ENCODE results near the gene MED23. TPM values are rescaled to one million over a fixed set of nuclear protein-coding genes. Genes with fewer than 3 reads are reported as not detected.

Gene MED23
- total RNA-seq, 1 experiment from 2014 or later, result 19.1 TPM

- CTCF ChIA-PET, result interaction anchor here (0.6 kb wide), 1 partner anchor 256 kb away, joined by 5 read pairs; no protein-coding TSS in a partner anchor
- POLR2A ChIA-PET, result no interaction called here
- TF ChIP-seq CTCF (IDR thresholded peaks at IDR 0.05; ENCODE audit: insufficient read depth in 1 of 2, low read depth in 1 of 2, low read length in 1 of 2, severe bottlenecking in 1 of 2, unreplicated experiment in 1 of 2), result no peak
- H3K27me3 ChIP-seq (replicated peaks; ENCODE audit: control insufficient read depth, insufficient read depth, low read length), result no peaks in the 10 kb centered on the region
- no peak overlapping the region for H3K4me3 ChIP-seq (ENCODE audit: low read depth, low read length)
- Mint-ChIP-seq H3K27me3 (ENCODE audit: insufficient read depth, unreplicated experiment) (no peaks in the 10 kb centered on the region), H3K9me3 (ENCODE audit: unreplicated experiment) (no peaks in the 10 kb centered on the region), H3K27ac (ENCODE audit: unreplicated experiment) (no peak overlapping the region), H3K4me1 (ENCODE audit: low read depth, unreplicated experiment) (no peaks in the 10 kb centered on the region), H3K4me3 (ENCODE audit: unreplicated experiment) (no peak overlapping the region), H3K36me3 (ENCODE audit: insufficient read depth, unreplicated experiment) (no peaks in the 10 kb centered on the region)
- H3K36me3 ChIP-seq (ENCODE audit: control insufficient read depth, insufficient read depth, low read length), result no peaks in the 10 kb centered on the region
- BruUV-seq (replicated peaks), result no TSS peak
- H3K9me3 ChIP-seq, result no peaks in the 10 kb centered on the region
- H3K4me1 ChIP-seq, result no peaks in the 10 kb centered on the region
- intact Hi-C loops (cut with micrococcal nuclease; ENCODE audit: unreplicated experiment), result no loop called here
- DNase-seq, result no peak
Measured at GRCh38 chr6:131549811-131550210, 78.2 kb downstream of the MED23 start.

GRCh38 chr6:131548441-131548840 lies 79.6 kb downstream of the MED23 start:
- no peaks in the 10 kb centered on the region for H3K36me3 Mint-ChIP-seq (ENCODE audit: insufficient read depth, unreplicated experiment)
- no peak overlapping the region for H3K27ac Mint-ChIP-seq (ENCODE audit: unreplicated experiment)
- POLR2A ChIA-PET, result no interaction called here

GRCh38 chr6:131547488-131547887 lies 80.6 kb downstream of the MED23 start:
- H3K27ac Mint-ChIP-seq (ENCODE audit: unreplicated experiment), result no peak overlapping the region
- no peaks in the 10 kb centered on the region for H3K9me3 ChIP-seq
- H3K27me3 ChIP-seq (replicated peaks; ENCODE audit: control insufficient read depth, insufficient read depth, low read length), result no peaks in the 10 kb centered on the region
- no peak overlapping the region for H3K4me3 ChIP-seq (ENCODE audit: low read depth, low read length)
- ChIA-PET CTCF (no interaction called here), POLR2A (no interaction called here)
- H3K36me3 Mint-ChIP-seq (ENCODE audit: insufficient read depth, unreplicated experiment), result no peaks in the 10 kb centered on the region
- no peaks in the 10 kb centered on the region for H3K4me1 ChIP-seq
- no peak for DNase-seq
- TF ChIP-seq CTCF (IDR thresholded peaks at IDR 0.05; ENCODE audit: insufficient read depth in 1 of 2, low read depth in 1 of 2, low read length in 1 of 2, severe bottlenecking in 1 of 2, unreplicated experiment in 1 of 2), result no peak
- no peaks in the 10 kb centered on the region for H3K36me3 ChIP-seq (ENCODE audit: control insufficient read depth, insufficient read depth, low read length)
- no peaks in the 10 kb centered on the region for H3K27me3 Mint-ChIP-seq (ENCODE audit: insufficient read depth, unreplicated experiment)
- intact Hi-C loops (cut with micrococcal nuclease; ENCODE audit: unreplicated experiment), result no loop called here
- no TSS peak for BruUV-seq (replicated peaks)
- H3K4me3 Mint-ChIP-seq (ENCODE audit: unreplicated experiment), result no peak overlapping the region
- H3K4me1 Mint-ChIP-seq (ENCODE audit: low read depth, unreplicated experiment), result no peaks in the 10 kb centered on the region
- H3K9me3 Mint-ChIP-seq (ENCODE audit: unreplicated experiment), result no peaks in the 10 kb centered on the region

More at GRCh38 chr6:131548441-131548840, 79.6 kb downstream of the MED23 start:
- TF ChIP-seq CTCF (IDR thresholded peaks at IDR 0.05; ENCODE audit: insufficient read depth in 1 of 2, low read depth in 1 of 2, low read length in 1 of 2, severe bottlenecking in 1 of 2, unreplicated experiment in 1 of 2), result no peak
- intact Hi-C loops (cut with micrococcal nuclease; ENCODE audit: unreplicated experiment), result no loop called here
- BruUV-seq (replicated peaks), result no TSS peak
- Histone ChIP-seq H3K4me1 (no peaks in the 10 kb centered on the region), H3K9me3 (no peaks in the 10 kb centered on the region), H3K27me3 (replicated peaks; ENCODE audit: control insufficient read depth, insufficient read depth, low read length) (no peaks in the 10 kb centered on the region), H3K4me3 (ENCODE audit: low read depth, low read length) (no peak overlapping the region), H3K36me3 (ENCODE audit: control insufficient read depth, insufficient read depth, low read length) (no peaks in the 10 kb centered on the region)
- Mint-ChIP-seq H3K4me3 (ENCODE audit: unreplicated experiment) (no peak overlapping the region), H3K27me3 (ENCODE audit: insufficient read depth, unreplicated experiment) (no peaks in the 10 kb centered on the region), H3K9me3 (ENCODE audit: unreplicated experiment) (no peaks in the 10 kb centered on the region), H3K4me1 (ENCODE audit: low read depth, unreplicated experiment) (no peaks in the 10 kb centered on the region)
- CTCF ChIA-PET, result interaction anchor here (0.8 kb wide), 1 partner anchor 79 kb away, joined by 3 read pairs; the partner anchor contains the start of gene MED23
- DNase-seq, result no peak
